Bronchus fibroblast of lung (primary cell): ENCODE measurements around the gene CPN1. TPM values are rescaled to one million over a fixed set of nuclear protein-coding genes. Genes with fewer than 3 reads are reported as not detected.

Source experiments
- total RNA-seq: library from RNA; depleted of rRNA; stranded (reverse); fragments of >200 nt; gene quantifications from 2 replicates; pipeline ENCODE4 v1.2.3, GENCODE V29; 2015

CPN1 gene
- total RNA-seq, result not detected in 2 replicates

GRCh38 chr10:100081075-100082001, at the start of gene CPN1:
Gene CPN1, minus strand, starts transcription at chr10:100081869. Its CDS starts 244 bp downstream, at chr10:100081625.

GRCh38 chr10:100009793-100010676, 71.6 kb downstream of the CPN1 start, which contains the start of gene DNMBP:
Gene DNMBP, minus strand, starts transcription at chr10:100009947. Its CDS starts 37,823 bp downstream, at chr10:99972124.

Other genes starting within 250 kb of the CPN1 start
- 11.0 and 12.4 TPM in 2 replicates for gene DNMBP, start 71.9 kb downstream of the CPN1 start, total RNA-seq
- 28.4 and 33.0 TPM in 2 replicates for gene ERLIN1, start 104.2 kb upstream of the CPN1 start, total RNA-seq
- gene CHUK, start 147.7 kb upstream of the CPN1 start, total RNA-seq, result 12.5 and 14.8 TPM in 2 replicates
- 27.7 and 32.6 TPM in 2 replicates for gene CWF19L1, start 185.8 kb upstream of the CPN1 start, total RNA-seq
- gene BLOC1S2, start 204.8 kb upstream of the CPN1 start, total RNA-seq, result 16.5 and 24.0 TPM in 2 replicates
- not detected in 2 replicates for gene PKD2L1, start 248.4 kb upstream of the CPN1 start, total RNA-seq